Lung (tissue), 12 donors: Measurements from ENCODE around the gene CYP27C1. TPM values are rescaled to one million over a fixed set of nuclear protein-coding genes. Genes with fewer than 3 reads are reported as not detected.

Experiments
- ATAC-seq: fragments of 200-7000 bp; cut with Tn5 transposase; one replicate; pipeline ENCODE4 v1.9.1; 2020; ENCODE audit warnings: moderate number of reproducible peaks; ENCODE audit not compliant: insufficient read depth, low FRiP score
- DNase-seq, 3 donors: peaks; one replicate each; pipeline ENCODE4 v3.0.0-alpha.2; 2013 to 2017
- H3K27ac ChIP-seq, 2 donors: one replicate each; pipeline ENCODE4 v1.5.1; 2013; ENCODE audit warnings: mild to moderate bottlenecking in 2 of 2, moderate library complexity in 2 of 2, control low read depth in 1 of 2, inconsistent platforms in 1 of 2, low read depth in 1 of 2, low read length in 1 of 2
- H3K27me3 ChIP-seq, 3 donors: one replicate each; pipeline ENCODE4 v1.5.1; 2013; ENCODE audit warnings: low read length in 2 of 3; ENCODE audit not compliant: control insufficient read depth in 3 of 3, insufficient read depth in 3 of 3
- H3K36me3 ChIP-seq, 4 donors: one replicate each; pipeline ENCODE4 v1.5.1; 2013; ENCODE audit warnings: low read length in 4 of 4, mild to moderate bottlenecking in 1 of 4, moderate library complexity in 1 of 4; ENCODE audit not compliant: control insufficient read depth in 4 of 4, insufficient read depth in 4 of 4
- H3K4me1 ChIP-seq, 5 donors: one replicate each; pipeline ENCODE4 v1.5.1; 2013; ENCODE audit warnings: low read length in 5 of 5, mild to moderate bottlenecking in 2 of 5, moderate library complexity in 1 of 5; ENCODE audit not compliant: control insufficient read depth in 5 of 5, insufficient read depth in 5 of 5
- H3K4me3 ChIP-seq: one replicate; pipeline ENCODE4 v1.5.1; 2013; ENCODE audit warnings: mild to moderate bottlenecking, control low read depth, moderate library complexity
- H3K9ac ChIP-seq, 2 donors: one replicate each; pipeline ENCODE4 v1.5.1; 2013; ENCODE audit warnings: low read length in 2 of 2, control low read depth in 1 of 2; ENCODE audit not compliant: insufficient read depth in 1 of 2
- H3K9me3 ChIP-seq, 4 donors: one replicate each; pipeline ENCODE4 v1.5.1; 2013; ENCODE audit warnings: low read length in 3 of 4, mild to moderate bottlenecking in 1 of 4, moderate library complexity in 1 of 4; ENCODE audit not compliant: control insufficient read depth in 4 of 4, insufficient read depth in 3 of 4
- whole genome bisulfite sequencing, 2 donors: extraction: QIAGEN DNeasy Blood & Tissue Kit; methylation state at CpG; one replicate each; pipeline ENCODE4 v1.1.7; 2013; 5-methylcytosine and 5-hydroxymethylcytosine counted together
- polyA plus RNA-seq, 2 donors: library from polyadenylated mRNA; stranded (reverse); fragments of 200-250 nt; gene quantifications; one replicate each; pipeline ENCODE4 v1.2.1, GENCODE V29; 2013
- total RNA-seq, 2 donors: library from RNA; depleted of rRNA in 1 of 2; stranded (reverse); fragments of >200 nt in 1 of 2; gene quantifications; one replicate each; pipeline ENCODE4 v1.2.1, GENCODE V29; 2014 to 2021
- TF ChIP-seq, protein P1 (sequence below): IDR thresholded peaks from 2 replicates; pipeline ENCODE4 v1.5.1; 2012; ENCODE audit warnings: mild to moderate bottlenecking; ENCODE audit errors: control extremely low read depth, extremely low read depth
- donor health status: control.
- donor health status: control.
- donor health status: Bipolar disorder and iron deficiency.
- donor health status: healthy.
- donor health status: DM: yes; HTN: yes; CAD: no.

CYP27C1 gene
- total and polyA plus RNA-seq, 4 donors = 0.04 to 2.9 (median 0.07) TPM

DNA sequence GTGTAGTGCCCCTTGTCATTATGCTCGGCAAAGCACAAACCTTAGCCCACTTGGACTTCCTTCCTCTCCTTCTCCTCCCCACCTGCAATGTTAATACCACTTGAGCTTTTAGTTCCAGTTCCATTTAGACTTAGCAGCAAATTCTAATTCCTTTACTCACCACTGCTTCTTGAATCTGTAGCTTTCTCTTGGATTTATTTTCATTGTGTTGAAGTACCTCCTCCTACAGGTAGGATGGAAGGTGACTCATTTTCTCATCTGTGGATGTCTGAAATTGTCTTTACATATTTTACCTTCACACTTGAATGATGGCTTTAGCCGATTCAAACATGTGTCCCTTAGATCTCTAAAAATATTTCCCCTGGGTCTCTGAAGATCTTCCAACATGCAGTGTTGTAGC, 80.3 kb downstream of the CYP27C1 start:
- ATAC-seq = no peak
- no peaks in the 10 kb centered on the region for H3K36me3 ChIP-seq
- H3K9me3 ChIP-seq = peaks cover 0 to 2% (median 0%) of the 10 kb centered on the region in 4 donors
- TF ChIP-seq, protein P1, sequence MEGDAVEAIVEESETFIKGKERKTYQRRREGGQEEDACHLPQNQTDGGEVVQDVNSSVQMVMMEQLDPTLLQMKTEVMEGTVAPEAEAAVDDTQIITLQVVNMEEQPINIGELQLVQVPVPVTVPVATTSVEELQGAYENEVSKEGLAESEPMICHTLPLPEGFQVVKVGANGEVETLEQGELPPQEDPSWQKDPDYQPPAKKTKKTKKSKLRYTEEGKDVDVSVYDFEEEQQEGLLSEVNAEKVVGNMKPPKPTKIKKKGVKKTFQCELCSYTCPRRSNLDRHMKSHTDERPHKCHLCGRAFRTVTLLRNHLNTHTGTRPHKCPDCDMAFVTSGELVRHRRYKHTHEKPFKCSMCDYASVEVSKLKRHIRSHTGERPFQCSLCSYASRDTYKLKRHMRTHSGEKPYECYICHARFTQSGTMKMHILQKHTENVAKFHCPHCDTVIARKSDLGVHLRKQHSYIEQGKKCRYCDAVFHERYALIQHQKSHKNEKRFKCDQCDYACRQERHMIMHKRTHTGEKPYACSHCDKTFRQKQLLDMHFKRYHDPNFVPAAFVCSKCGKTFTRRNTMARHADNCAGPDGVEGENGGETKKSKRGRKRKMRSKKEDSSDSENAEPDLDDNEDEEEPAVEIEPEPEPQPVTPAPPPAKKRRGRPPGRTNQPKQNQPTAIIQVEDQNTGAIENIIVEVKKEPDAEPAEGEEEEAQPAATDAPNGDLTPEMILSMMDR = no peak
- DNase-seq = no peak
- H3K4me3 ChIP-seq = no peak overlapping the region
- 47 to 64% methylated on average over 2 of the region's 2 CpGs for WGBS, 2 donors
- no peak overlapping the region for H3K9ac ChIP-seq
- peaks cover 0 to 3% (median 0%) of the 10 kb centered on the region in 5 donors for H3K4me1 ChIP-seq
- no peak overlapping the region for H3K27ac ChIP-seq
- H3K27me3 ChIP-seq = no peaks in the 10 kb centered on the region

DNA sequence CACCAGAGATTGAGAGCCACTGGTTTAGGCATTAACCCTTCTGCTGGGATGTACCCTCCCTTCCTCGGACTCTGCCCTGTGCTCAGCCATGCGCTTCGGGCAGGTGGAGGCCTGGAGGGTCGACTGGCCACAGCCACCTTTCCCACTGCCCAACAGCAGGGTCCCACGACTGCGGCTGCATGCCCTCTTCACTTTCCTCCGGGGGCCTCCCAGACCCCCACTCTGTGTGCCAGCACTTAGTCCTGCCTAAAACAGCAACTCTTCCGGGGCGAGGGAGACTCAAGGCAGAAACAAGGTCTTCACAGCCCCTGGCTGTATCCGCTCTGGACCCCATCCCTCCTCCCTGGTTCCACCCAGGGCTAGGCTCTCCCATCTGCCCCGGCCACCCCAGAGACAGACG, 81.8 kb downstream of the CYP27C1 start:
- no peak overlapping the region for H3K27ac ChIP-seq
- H3K4me1 ChIP-seq = peaks cover 0 to 2% (median 0%) of the 10 kb centered on the region in 5 donors
- H3K4me3 ChIP-seq = no peak overlapping the region
- DNase-seq (no peak), ATAC-seq (no peak)
- no peaks in the 10 kb centered on the region for H3K36me3 ChIP-seq
- H3K9me3 ChIP-seq = peaks cover 0 to 2% (median 0%) of the 10 kb centered on the region in 4 donors
- no peaks in the 10 kb centered on the region for H3K27me3 ChIP-seq
- TF ChIP-seq, protein P1 = no peak
- H3K9ac ChIP-seq = no peak overlapping the region
- WGBS, 2 donors = 91 to 94% methylated on average over 10 to 12 of the region's 12 CpGs

DNA sequence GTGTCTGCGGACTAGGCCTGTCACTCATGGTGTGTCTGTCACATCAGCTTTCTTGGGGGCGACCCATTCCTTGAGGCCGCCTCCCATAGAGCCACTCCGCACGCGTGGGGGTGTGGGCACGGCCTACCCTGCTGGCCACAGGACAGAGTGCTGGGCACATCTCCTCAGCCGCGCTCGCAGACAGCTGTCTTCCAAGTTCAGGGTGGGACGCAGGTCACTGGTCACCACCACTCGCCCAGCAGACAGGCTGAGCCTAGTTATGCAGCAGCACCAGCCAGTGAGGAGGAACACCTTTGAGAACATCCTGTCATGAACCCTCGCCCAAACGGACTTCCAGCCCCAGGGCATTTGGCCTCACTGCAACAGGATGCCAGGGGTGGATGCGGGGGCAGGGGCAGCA, 82.4 kb downstream of the CYP27C1 start:
- ATAC-seq (no peak), DNase-seq (no peak)
- Histone ChIP-seq H3K4me3 (no peak overlapping the region), H3K27me3 (no peaks in the 10 kb centered on the region), H3K4me1 (peaks cover 0 to 2% (median 0%) of the 10 kb centered on the region in 5 donors), H3K27ac (no peak overlapping the region), H3K9ac (no peak overlapping the region), H3K9me3 (peaks cover 0 to 2% (median 0%) of the 10 kb centered on the region in 4 donors), H3K36me3 (no peaks in the 10 kb centered on the region)
- WGBS, 2 donors = 86 to 93% methylated on average over 15 of the region's 15 CpGs
- TF ChIP-seq, protein P1 = no peak

DNA sequence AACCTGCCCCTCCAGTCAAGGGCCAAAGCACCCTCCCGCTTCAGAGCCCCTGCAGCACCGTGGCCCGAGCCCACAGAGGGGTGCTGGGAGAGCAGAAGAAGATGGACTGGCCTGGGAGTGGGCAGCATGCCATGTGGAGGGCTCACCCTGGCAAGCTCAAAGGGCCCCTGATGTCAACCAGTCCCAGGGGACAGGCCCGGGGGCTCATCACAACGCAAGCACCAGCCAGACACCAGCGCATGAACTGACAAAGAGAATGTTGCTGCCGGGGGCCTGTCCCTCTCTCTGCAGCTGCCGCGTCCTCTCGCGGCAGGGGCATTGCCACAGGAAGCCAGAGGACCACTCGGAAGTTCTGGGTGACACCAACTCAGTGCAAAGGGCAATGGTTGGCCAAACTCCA, 82.9 kb downstream of the CYP27C1 start:
- H3K9ac ChIP-seq = no peak overlapping the region
- no peaks in the 10 kb centered on the region for H3K27me3 ChIP-seq
- no peak overlapping the region for H3K4me3 ChIP-seq
- DNase-seq (no peak), ATAC-seq (no peak)
- H3K9me3 ChIP-seq = peaks cover 0 to 2% (median 0%) of the 10 kb centered on the region in 4 donors
- no peak overlapping the region for H3K27ac ChIP-seq
- 91 to 93% methylated on average over 12 of the region's 12 CpGs for WGBS, 2 donors
- TF ChIP-seq, protein P1 = no peak
- H3K4me1 ChIP-seq = peaks cover 0 to 2% (median 0%) of the 10 kb centered on the region in 5 donors
- no peaks in the 10 kb centered on the region for H3K36me3 ChIP-seq
